Measurements from ENCODE around the gene IARS2.
"Not testable (repeated sequence)": the region's sequence is repeated elsewhere in the genome, so short reads cannot be mapped to it uniquely, and the experiment has no call there.

Gene IARS2

GRCh38 chr1:220160027-220160426 lies 66.1 kb downstream of the IARS2 start:
- no peak for DNase-seq (ENCODE audit: low read depth, low spot score)
- no peak overlapping the region for H3K4me3 ChIP-seq (ENCODE audit: low read depth, low read length)
- ChIA-PET POLR2A (no interaction called here), CTCF (no interaction called here)
- TF ChIP-seq CTCF (IDR thresholded peaks at IDR 0.05; ENCODE audit: insufficient read depth, low read length, missing control alignments) = no peak

- no peak overlapping the region for H3K4me3 ChIP-seq (ENCODE audit: low read depth, low read length)
- ChIA-PET POLR2A (no interaction called here), CTCF (interaction anchor here (1.0 to 1.6 kb wide), 2 partner anchors 12 to 51 kb away, joined by 3 read pairs; no protein-coding TSS in a partner anchor)
- no peak for DNase-seq (ENCODE audit: low read depth, low spot score)
- no peak for TF ChIP-seq CTCF (IDR thresholded peaks at IDR 0.05; ENCODE audit: insufficient read depth, low read length, missing control alignments)
These were observed 70.2 kb downstream of the IARS2 start for GRCh38 chr1:220164116-220164515.

GRCh38 chr1:220164517-220164916 lies 70.6 kb downstream of the IARS2 start:
- no peak for DNase-seq (ENCODE audit: low read depth, low spot score)
- ChIA-PET POLR2A (no interaction called here), CTCF (interaction anchor here (1.6 kb wide), 1 partner anchor 11 kb away, joined by 3 read pairs; no protein-coding TSS in a partner anchor)
- H3K4me3 ChIP-seq (ENCODE audit: low read depth, low read length) = no peak overlapping the region
- no peak for TF ChIP-seq CTCF (IDR thresholded peaks at IDR 0.05; ENCODE audit: insufficient read depth, low read length, missing control alignments)

GRCh38 chr1:220166853-220167252 lies 72.9 kb downstream of the IARS2 start:
- CTCF ChIA-PET = no interaction called here

GRCh38 chr1:220169887-220170286 lies 76.0 kb downstream of the IARS2 start:
- POLR2A ChIA-PET = not testable (repeated sequence)

More at GRCh38 chr1:220166853-220167252, 72.9 kb downstream of the IARS2 start:
- no peak for DNase-seq (ENCODE audit: low read depth, low spot score)
- POLR2A ChIA-PET = no interaction called here
- H3K4me3 ChIP-seq (ENCODE audit: low read depth, low read length) = no peak overlapping the region
- TF ChIP-seq CTCF (IDR thresholded peaks at IDR 0.05; ENCODE audit: insufficient read depth, low read length, missing control alignments) = no peak

GRCh38 chr1:220170836-220171526 lies 77.0 kb downstream of the IARS2 start:
- no peak for TF ChIP-seq CTCF (IDR thresholded peaks at IDR 0.05; ENCODE audit: insufficient read depth, low read length, missing control alignments)
- ChIA-PET CTCF (no interaction called here), POLR2A (no interaction called here)
- no peak overlapping the region for H3K4me3 ChIP-seq (ENCODE audit: low read depth, low read length)
- DNase-seq (ENCODE audit: low read depth, low spot score) = no peak

More at GRCh38 chr1:220169887-220170286, 76.0 kb downstream of the IARS2 start:
- H3K4me3 ChIP-seq (ENCODE audit: low read depth, low read length); CTCF ChIA-PET; DNase-seq (ENCODE audit: low read depth, low spot score): not testable (repeated sequence)

- no peak for TF ChIP-seq CTCF (IDR thresholded peaks at IDR 0.05; ENCODE audit: insufficient read depth, low read length, missing control alignments)
- ChIA-PET CTCF (interaction anchor here (1.3 to 1.4 kb wide), 3 partner anchors 9 to 600 kb away, joined by 3 to 4 read pairs (median 4); no protein-coding TSS in a partner anchor), POLR2A (no interaction called here)
These were observed 82.6 kb downstream of the IARS2 start for GRCh38 chr1:220176540-220176939.

More at GRCh38 chr1:220176540-220176939, 82.6 kb downstream of the IARS2 start:
- H3K4me3 ChIP-seq (ENCODE audit: low read depth, low read length) = no peak overlapping the region
- no peak for DNase-seq (ENCODE audit: low read depth, low spot score)

Measured in AG04449 (cell line).